HepG2 (cell line): Measurements from ENCODE around the gene VAV2. TPM values are rescaled to one million over a fixed set of nuclear protein-coding genes. Genes with fewer than 3 reads are reported as not detected.

Source experiments
- ATF6 ChIP-seq: sonication (generic); formaldehyde crosslinking; conservative IDR thresholded peaks from 2 replicates; pipeline ENCODE4 v1.4.0; 2020; ENCODE audit warnings: missing genetic modification reagents
- BHLHE40 ChIP-seq: IDR thresholded peaks from 2 replicates; pipeline ENCODE4 v1.6.1; 2011; ENCODE audit warnings: low read length, improper control_type of control experiment
- CHCHD3 ChIP-seq: sonication (generic); formaldehyde crosslinking; IDR thresholded peaks from 2 replicates; pipeline ENCODE4 v1.8.0; 2022; ENCODE audit warnings: mild to moderate bottlenecking, missing genetic modification reagents, moderate library complexity
- EHMT2 ChIP-seq: fragments of 200-600 bp; sonication (generic); IDR thresholded peaks from 2 replicates; pipeline ENCODE4 v1.7.0; 2017; ENCODE audit warnings: antibody characterized with exemption, low read depth, low read length, borderline replicate concordance
- NCOA5 ChIP-seq: sonication (generic); formaldehyde crosslinking; IDR thresholded peaks from 2 replicates; pipeline ENCODE4 v1.4.0; 2020; ENCODE audit warnings: missing genetic modification reagents
- PCBP1 ChIP-seq: fragments of 200-400 bp; formaldehyde crosslinking; IDR thresholded peaks from 2 replicates; pipeline ENCODE4 v1.6.1; 2017; ENCODE audit warnings: mild to moderate bottlenecking, low read depth, low read length, borderline replicate concordance
- PRPF4 ChIP-seq: fragments of 200-400 bp; formaldehyde crosslinking; IDR thresholded peaks from 2 replicates; pipeline ENCODE4 v1.6.1; 2016; ENCODE audit warnings: low read length, low read depth; ENCODE audit not compliant: poor library complexity, severe bottlenecking
- SP140L ChIP-seq: sonication (generic); formaldehyde crosslinking; IDR thresholded peaks from 2 replicates; pipeline ENCODE4 v1.4.0; 2020; ENCODE audit warnings: missing genetic modification reagents, borderline replicate concordance
- TEAD3 ChIP-seq: optimal IDR thresholded peaks from 2 replicates; pipeline ENCODE3; 2016; ENCODE audit warnings: borderline replicate concordance
- THAP11 ChIP-seq: IDR thresholded peaks from 2 replicates; pipeline ENCODE4 v1.6.1; 2016; ENCODE audit warnings: missing biosample characterization, missing genetic modification reagents
- ZBTB21 ChIP-seq: sonication (generic); formaldehyde crosslinking; IDR thresholded peaks from 2 replicates; pipeline ENCODE4 v1.4.0; 2020; ENCODE audit warnings: missing genetic modification reagents
- ZFP41 ChIP-seq: sonication (generic); formaldehyde crosslinking; IDR thresholded peaks from 2 replicates; pipeline ENCODE4 v1.4.0; 2020; ENCODE audit warnings: mild to moderate bottlenecking, missing genetic modification reagents, borderline replicate concordance
- ZNF704 ChIP-seq: sonication (generic); formaldehyde crosslinking; IDR thresholded peaks from 2 replicates; pipeline ENCODE4 v1.8.1; 2023; ENCODE audit warnings: mild to moderate bottlenecking, inconsistent platforms, moderate library complexity, missing genetic modification reagents, borderline replicate concordance
- ZSCAN29 ChIP-seq: sonication (generic); formaldehyde crosslinking; conservative IDR thresholded peaks from 2 replicates; pipeline ENCODE4 v1.4.0; 2020; ENCODE audit warnings: mild to moderate bottlenecking, missing genetic modification reagents
- ZXDC ChIP-seq: sonication (generic); formaldehyde crosslinking; IDR thresholded peaks from 2 replicates; pipeline ENCODE4 v1.5.0; 2020; ENCODE audit warnings: mild to moderate bottlenecking, missing genetic modification reagents
- ZZZ3 ChIP-seq: sonication (generic); formaldehyde crosslinking; IDR thresholded peaks from 2 replicates; pipeline ENCODE4 v1.4.0; 2020; ENCODE audit warnings: missing genetic modification reagents, mild to moderate bottlenecking, borderline replicate concordance
- polyA plus RNA-seq, 8 experiments: library from polyadenylated mRNA; depleted of rRNA in 3 of 8; stranded (reverse) in 7 of 8; unstranded in 1 of 8; fragments of >200 nt; fragmentation: Illumina TruSeq in 4 of 8; extraction: Trizol in 4 of 8; gene quantifications; 2 replicates each; pipeline versions ENCODE4 v1.2.1 to v1.2.3, GENCODE V29; 2011 to 2016; ENCODE audit warnings: low read depth in 4 of 8, missing spikeins in 1 of 8, mixed read lengths in 1 of 8; ENCODE audit not compliant: insufficient read depth in 1 of 8
- total RNA-seq, 5 experiments: library from RNA; depleted of rRNA; stranded (reverse); fragments of >200 nt; fragmentation: Illumina TruSeq; extraction: Trizol; gene quantifications; 2 replicates each; pipeline ENCODE4 v1.2.3, GENCODE V29; 2016; ENCODE audit warnings: low read depth in 1 of 5
- TF ChIP-seq, protein P1 (sequence below): sonication (generic); formaldehyde crosslinking; IDR thresholded peaks from 2 replicates; pipeline ENCODE4 v1.9.0; 2022; ENCODE audit warnings: missing genetic modification reagents, mild to moderate bottlenecking, borderline replicate concordance
- TF ChIP-seq, protein P2 (sequence below): sonication (generic); formaldehyde crosslinking; IDR thresholded peaks from 2 replicates; pipeline ENCODE4 v1.4.0; 2020; ENCODE audit warnings: mild to moderate bottlenecking, low read depth, missing genetic modification reagents

VAV2 gene
- total and polyA plus RNA-seq, 2 of the 13 experiments (the other 11 are each of a cell fraction or from before 2014, with no cell fraction given), result 22.5 to 22.9 TPM

DNA sequence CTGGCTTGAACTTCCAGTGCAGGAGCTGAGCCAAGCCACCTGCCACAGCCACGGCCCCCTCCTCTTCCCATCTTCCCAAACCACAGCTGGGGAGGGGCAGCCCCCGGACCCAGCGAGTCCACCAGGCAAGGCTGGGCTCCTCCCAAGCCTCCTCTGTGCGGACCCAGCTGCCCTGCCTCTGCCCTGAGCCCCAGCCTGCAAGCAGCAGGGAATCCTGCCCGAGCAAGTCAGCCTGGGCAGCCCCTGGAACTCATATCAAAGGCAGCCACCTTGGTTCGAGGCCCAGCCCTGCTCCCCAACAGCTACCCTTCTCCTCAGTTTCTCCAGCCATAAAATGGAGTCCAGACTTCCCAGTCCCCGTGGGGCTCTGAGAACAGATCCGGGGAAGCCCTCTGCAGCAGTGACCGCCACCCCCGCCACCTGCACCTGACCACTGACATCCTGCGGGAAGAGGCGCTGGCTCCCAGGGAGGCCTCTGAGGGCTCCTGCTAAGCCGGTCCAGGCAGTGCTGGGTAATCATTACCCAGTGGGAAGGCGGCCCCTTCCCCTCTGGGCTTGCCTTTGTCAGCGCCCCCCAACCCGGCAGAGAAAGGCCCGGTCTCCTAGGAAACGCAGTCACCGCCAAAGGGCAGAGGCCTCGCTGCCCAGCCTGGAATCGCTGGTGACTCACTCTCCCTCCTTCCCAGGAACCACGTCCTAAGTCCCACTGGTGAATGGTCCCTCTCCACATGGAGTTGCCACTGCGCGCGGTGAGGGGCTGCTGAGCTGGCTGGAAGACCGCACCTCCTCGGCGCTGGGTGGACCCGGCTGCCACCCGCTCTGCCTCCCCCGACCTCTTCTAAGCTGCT is 1.5 kb downstream of the VAV2 start (continued):
- no peak for TF ChIP-seq CHCHD3 (CRISPR knock-in tag)
- TF ChIP-seq PCBP1, result no peak
- TF ChIP-seq ZBTB21, result no peak
- TF ChIP-seq NCOA5 (CRISPR knock-in tag), result no peak
- no peak for TF ChIP-seq SP140L (CRISPR knock-in tag)
- TF ChIP-seq, protein P1, sequence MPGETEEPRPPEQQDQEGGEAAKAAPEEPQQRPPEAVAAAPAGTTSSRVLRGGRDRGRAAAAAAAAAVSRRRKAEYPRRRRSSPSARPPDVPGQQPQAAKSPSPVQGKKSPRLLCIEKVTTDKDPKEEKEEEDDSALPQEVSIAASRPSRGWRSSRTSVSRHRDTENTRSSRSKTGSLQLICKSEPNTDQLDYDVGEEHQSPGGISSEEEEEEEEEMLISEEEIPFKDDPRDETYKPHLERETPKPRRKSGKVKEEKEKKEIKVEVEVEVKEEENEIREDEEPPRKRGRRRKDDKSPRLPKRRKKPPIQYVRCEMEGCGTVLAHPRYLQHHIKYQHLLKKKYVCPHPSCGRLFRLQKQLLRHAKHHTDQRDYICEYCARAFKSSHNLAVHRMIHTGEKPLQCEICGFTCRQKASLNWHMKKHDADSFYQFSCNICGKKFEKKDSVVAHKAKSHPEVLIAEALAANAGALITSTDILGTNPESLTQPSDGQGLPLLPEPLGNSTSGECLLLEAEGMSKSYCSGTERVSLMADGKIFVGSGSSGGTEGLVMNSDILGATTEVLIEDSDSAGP (CRISPR knock-in tag), result peak; percentile 74; the same call in 1 of the 2 replicates
- TF ChIP-seq TEAD3 (CRISPR knock-in tag), result peak; percentile 66
- TF ChIP-seq, protein P2, sequence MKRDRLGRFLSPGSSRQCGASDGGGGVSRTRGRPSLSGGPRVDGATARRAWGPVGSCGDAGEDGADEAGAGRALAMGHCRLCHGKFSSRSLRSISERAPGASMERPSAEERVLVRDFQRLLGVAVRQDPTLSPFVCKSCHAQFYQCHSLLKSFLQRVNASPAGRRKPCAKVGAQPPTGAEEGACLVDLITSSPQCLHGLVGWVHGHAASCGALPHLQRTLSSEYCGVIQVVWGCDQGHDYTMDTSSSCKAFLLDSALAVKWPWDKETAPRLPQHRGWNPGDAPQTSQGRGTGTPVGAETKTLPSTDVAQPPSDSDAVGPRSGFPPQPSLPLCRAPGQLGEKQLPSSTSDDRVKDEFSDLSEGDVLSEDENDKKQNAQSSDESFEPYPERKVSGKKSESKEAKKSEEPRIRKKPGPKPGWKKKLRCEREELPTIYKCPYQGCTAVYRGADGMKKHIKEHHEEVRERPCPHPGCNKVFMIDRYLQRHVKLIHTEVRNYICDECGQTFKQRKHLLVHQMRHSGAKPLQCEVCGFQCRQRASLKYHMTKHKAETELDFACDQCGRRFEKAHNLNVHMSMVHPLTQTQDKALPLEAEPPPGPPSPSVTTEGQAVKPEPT (CRISPR knock-in tag), result no peak
- no peak for TF ChIP-seq ZXDC (CRISPR knock-in tag)
- no peak for TF ChIP-seq ZZZ3
- TF ChIP-seq THAP11 (CRISPR knock-in tag), result peak; percentile 66
- no peak for TF ChIP-seq ZFP41 (CRISPR knock-in tag)
- TF ChIP-seq BHLHE40, result no peak
- no peak for TF ChIP-seq PRPF4
- no peak for TF ChIP-seq EHMT2
- no peak for TF ChIP-seq ZSCAN29 (CRISPR knock-in tag)
- TF ChIP-seq ATF6 (CRISPR knock-in tag), result 0 out of 2 replicates have a peak, but pooled peaks have one; percentile 39
- TF ChIP-seq ZNF704, result no peak
